A549 (cell line): ENCODE measurements around the gene LOXL3. TPM values are rescaled to one million over a fixed set of nuclear protein-coding genes. Genes with fewer than 3 reads are reported as not detected.

Experiments
- ATAC-seq, 2 experiments: fragments of 200-7000 bp in 1 of 2; fragments of >200 bp in 1 of 2; cut with Nextera tagmentation in 1 of 2; cut with Tn5 transposase in 1 of 2; 3 replicates each; pipeline versions ENCODE4 v1.8.0 to v1.9.1; 2018 to 2020; ENCODE audit warnings: mild to moderate bottlenecking in 1 of 2, moderate library complexity in 1 of 2
- CTCF ChIA-PET: fragments of 300-600 bp; sonication (Branson Sonifier 250); formaldehyde crosslinking; extraction: SDS; loops from one replicate; lab custom pipeline; 2021; ENCODE audit warnings: antibody characterized with exemption, inconsistent platforms; lab: Yijun Ruan, JAX
- POLR2A ChIA-PET: fragments of 350-600 bp; formaldehyde crosslinking; extraction: SDS; loops from one replicate; lab custom pipeline; 2021; ENCODE audit warnings: antibody characterized with exemption, inconsistent platforms; lab: Yijun Ruan, JAX
- DNase-seq, 2 experiments: peaks; one replicate each; pipeline versions ENCODE4 v3.0.0 to v3.0.0-alpha.2; 2011 to 2016; ENCODE audit warnings: low read depth in 1 of 2, low spot score in 1 of 2
- FAIRE-seq: peaks from 2 replicates; lab custom pipeline; 2011; peaks lifted over from hg19 to GRCh38; lab: Jason Lieb, UNC
- H3K27ac ChIP-seq, 2 experiments: fragments of >200 bp; sonication (Bioruptor Twin); formaldehyde crosslinking; 3 replicates each; pipeline ENCODE4 v1.5.1; 2016 to 2017
- H3K4me1 ChIP-seq: fragments of >200 bp; sonication (Bioruptor Twin); formaldehyde crosslinking; 3 replicates; pipeline ENCODE4 v1.6.1; 2016
- H3K4me2 ChIP-seq: fragments of >200 bp; sonication (Bioruptor Twin); formaldehyde crosslinking; 3 replicates; pipeline ENCODE4 v1.6.1; 2016
- H3K4me3 ChIP-seq: fragments of >200 bp; sonication (Bioruptor Twin); formaldehyde crosslinking; 3 replicates; pipeline ENCODE4 v1.5.1; 2016
- H3K9me3 ChIP-seq: fragments of >200 bp; sonication (Bioruptor Twin); formaldehyde crosslinking; 3 replicates; pipeline ENCODE4 v1.6.1; 2016
- CBX2 ChIP-seq: fragments of 200-600 bp; sonication (generic); IDR thresholded peaks from 2 replicates; pipeline ENCODE4 v1.6.1; 2016; ENCODE audit warnings: low read depth, mild to moderate bottlenecking, borderline replicate concordance
- CBX8 ChIP-seq: fragments of 200-600 bp; sonication (generic); IDR thresholded peaks from 2 replicates; pipeline ENCODE4 v1.6.1; 2016
- CEBPB ChIP-seq, 2 experiments: fragments of >200 bp in 1 of 2; sonication (Bioruptor Twin) in 1 of 2; formaldehyde crosslinking in 1 of 2; IDR thresholded peaks; 2 replicates each; pipeline ENCODE4 v1.6.1; 2012 to 2016
- EP300 ChIP-seq, 2 experiments: fragments of >200 bp; sonication (Bioruptor Twin); formaldehyde crosslinking; IDR thresholded peaks; 2 replicates in 1 of 2; 3 replicates in 1 of 2; pipeline ENCODE4 v1.6.1; 2016 to 2017
- FOSB ChIP-seq: fragments of 250-450 bp; sonication (Bioruptor Pico); IDR thresholded peaks from 2 replicates; pipeline ENCODE4 v1.5.0; 2020; ENCODE audit warnings: mild to moderate bottlenecking, moderate library complexity
- FOXS1 ChIP-seq: fragments of 250-450 bp; sonication (Bioruptor Pico); IDR thresholded peaks from 2 replicates; pipeline ENCODE4 v1.5.0; 2020; ENCODE audit warnings: mild to moderate bottlenecking, moderate library complexity
- GATA3 ChIP-seq: IDR thresholded peaks from 2 replicates; pipeline ENCODE4 v1.6.1; 2012; ENCODE audit warnings: borderline replicate concordance
- HOXB13 ChIP-seq: fragments of 250-450 bp; sonication (Bioruptor Pico); IDR thresholded peaks from 2 replicates; pipeline ENCODE4 v1.5.0; 2020; ENCODE audit warnings: low read depth, mild to moderate bottlenecking, moderate library complexity
- KDM1A ChIP-seq: fragments of 200-600 bp; sonication (generic); IDR thresholded peaks from 2 replicates; pipeline ENCODE4 v1.6.1; 2016; ENCODE audit warnings: low read depth, mild to moderate bottlenecking
- PBX3 ChIP-seq: IDR thresholded peaks from 2 replicates; pipeline ENCODE4 v1.6.1; 2012
- POLR2AphosphoS2 ChIP-seq: conservative IDR thresholded peaks from 2 replicates; pipeline ENCODE4 v1.6.1; 2012; ENCODE audit warnings: low read length, improper control_type of control experiment, inconsistent platforms
- RCOR1 ChIP-seq: fragments of 150-350 bp; IDR thresholded peaks from 2 replicates; pipeline ENCODE4 v1.6.1; 2014; ENCODE audit warnings: antibody characterized with exemption, low read length, low read depth
- REST ChIP-seq: fragments of 200-600 bp; sonication (generic); IDR thresholded peaks from 2 replicates; pipeline ENCODE4 v1.6.1; 2016; ENCODE audit warnings: antibody characterized with exemption, mild to moderate bottlenecking, moderate library complexity
- SREBF2 ChIP-seq: fragments of 450-650 bp; IDR thresholded peaks from 2 replicates; pipeline ENCODE4 v1.6.1; 2014; ENCODE audit warnings: mild to moderate bottlenecking, moderate library complexity
- ZC3H11A ChIP-seq: fragments of 450-650 bp; IDR thresholded peaks from 2 replicates; pipeline ENCODE4 v1.6.1; 2014; ENCODE audit warnings: antibody characterized with exemption, mild to moderate bottlenecking
- ZSCAN20 ChIP-seq: fragments of 250-450 bp; sonication (Bioruptor Pico); IDR thresholded peaks from 2 replicates; pipeline ENCODE4 v1.8.0; 2022; ENCODE audit warnings: mild to moderate bottlenecking, moderate library complexity
- WGBS: methylation state at CpG from one replicate; pipeline ENCODE4 v1.1.6; 2017; ENCODE audit errors: missing lambda C conversion rate; 5-methylcytosine and 5-hydroxymethylcytosine counted together
- polyA plus RNA-seq, 4 experiments: library from polyadenylated mRNA; depleted of rRNA in 3 of 4; stranded (reverse); fragments of >200 nt; fragmentation: RNase III in 1 of 4; extraction: RNeasy Plus Mini Kit Qiagen cat#74134 plus additional on column Dnase treatment in 1 of 4; gene quantifications; 2 replicates in 3 of 4; 3 replicates in 1 of 4; pipeline ENCODE4 v1.2.3, GENCODE V29; 2011 to 2017
- TF ChIP-seq, protein P1 (sequence below): fragments of 250-450 bp; sonication (Bioruptor Pico); IDR thresholded peaks from 2 replicates; pipeline ENCODE4 v1.5.0; 2020; ENCODE audit warnings: low read depth, mild to moderate bottlenecking, moderate library complexity
- TF ChIP-seq, protein P2 (sequence below): fragments of 450-650 bp; IDR thresholded peaks from 2 replicates; pipeline ENCODE4 v1.6.1; 2014; ENCODE audit warnings: antibody characterized with exemption

LOXL3 gene
- polyA plus RNA-seq, 2 of the 4 experiments (the other 2 are of a cell fraction), result 0.27 to 0.30 TPM

- ChIA-PET CTCF (interaction anchor here (0.7 to 5.9 kb wide), 5 partner anchors 10 to 1022 kb away, joined by 3 to 45 read pairs (median 10); partner anchors contain the start of genes CCDC142, HTRA2 and TTC31), POLR2A (interaction anchor here (0.7 kb wide), 1 partner anchor 15 kb away, joined by 5 read pairs; no protein-coding TSS in a partner anchor)
- Histone ChIP-seq H3K4me1 (no peaks in the 10 kb centered on the region), H3K9me3 (no peaks in the 10 kb centered on the region), H3K27ac (no peak overlapping the region), H3K4me3 (no peak overlapping the region), H3K4me2 (no peak overlapping the region)
- DNase-seq (no peak), ATAC-seq (no peak), FAIRE-seq (no peak)
- WGBS, result 74% methylated on average over 1 of the region's 1 CpG
- TF ChIP-seq, protein P1, sequence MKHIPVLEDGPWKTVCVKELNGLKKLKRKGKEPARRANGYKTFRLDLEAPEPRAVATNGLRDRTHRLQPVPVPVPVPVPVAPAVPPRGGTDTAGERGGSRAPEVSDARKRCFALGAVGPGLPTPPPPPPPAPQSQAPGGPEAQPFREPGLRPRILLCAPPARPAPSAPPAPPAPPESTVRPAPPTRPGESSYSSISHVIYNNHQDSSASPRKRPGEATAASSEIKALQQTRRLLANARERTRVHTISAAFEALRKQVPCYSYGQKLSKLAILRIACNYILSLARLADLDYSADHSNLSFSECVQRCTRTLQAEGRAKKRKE (CRISPR knock-in tag), result no peak
- no peak for TF ChIP-seq ZC3H11A
- no peak for TF ChIP-seq SREBF2
- TF ChIP-seq GATA3, result no peak
- no peak for TF ChIP-seq FOSB (CRISPR knock-in tag)
- TF ChIP-seq EP300 (IDR thresholded peaks at IDR 0.05), result no peak
Measured at GRCh38 chr2:74542978-74543377, 10.8 kb downstream of the LOXL3 start.

DNA sequence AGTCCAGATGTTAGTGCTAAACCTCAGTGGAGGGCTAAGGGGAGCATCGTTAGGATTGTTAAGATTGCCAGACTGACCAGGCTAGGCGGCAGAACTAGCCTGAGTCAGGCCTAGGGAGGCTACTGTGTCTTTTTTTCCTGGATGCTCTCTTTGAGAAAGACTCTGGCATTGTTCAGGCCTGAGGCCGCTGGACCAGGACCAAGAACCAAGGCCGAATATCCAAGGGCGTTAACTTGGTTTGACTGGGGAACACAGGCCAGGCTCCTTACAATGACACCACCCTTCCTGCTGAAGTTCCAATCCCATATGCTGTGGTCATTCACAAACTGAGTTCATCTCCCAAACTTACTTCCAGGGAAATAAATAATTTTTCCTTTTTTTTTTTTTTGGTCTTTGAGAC, 13.5 kb downstream of the LOXL3 start:
- no peak overlapping the region for H3K4me2 ChIP-seq
- no peaks in the 10 kb centered on the region for H3K4me1 ChIP-seq
- no peak overlapping the region for H3K4me3 ChIP-seq
- H3K9me3 ChIP-seq, result no peaks in the 10 kb centered on the region
- ATAC-seq (no peak), DNase-seq (no peak), FAIRE-seq (no peak)
- no peak overlapping the region for H3K27ac ChIP-seq
- ChIA-PET POLR2A (no interaction called here), CTCF (interaction anchor here (3.0 to 3.4 kb wide), 2 partner anchors 10 to 58 kb away, joined by 15 to 18 read pairs; partner anchors contain the start of genes AUP1, CCDC142, HTRA2 and TTC31)
- TF ChIP-seq CBX8, result no peak
- TF ChIP-seq RCOR1, result no peak
- TF ChIP-seq POLR2AphosphoS2, result no peak
- TF ChIP-seq CBX2, result no peak
- TF ChIP-seq, protein P2, sequence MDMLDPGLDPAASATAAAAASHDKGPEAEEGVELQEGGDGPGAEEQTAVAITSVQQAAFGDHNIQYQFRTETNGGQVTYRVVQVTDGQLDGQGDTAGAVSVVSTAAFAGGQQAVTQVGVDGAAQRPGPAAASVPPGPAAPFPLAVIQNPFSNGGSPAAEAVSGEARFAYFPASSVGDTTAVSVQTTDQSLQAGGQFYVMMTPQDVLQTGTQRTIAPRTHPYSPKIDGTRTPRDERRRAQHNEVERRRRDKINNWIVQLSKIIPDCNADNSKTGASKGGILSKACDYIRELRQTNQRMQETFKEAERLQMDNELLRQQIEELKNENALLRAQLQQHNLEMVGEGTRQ, result no peak
- TF ChIP-seq GATA3, result no peak
- no peak for TF ChIP-seq PBX3
- TF ChIP-seq ZSCAN20 (CRISPR knock-in tag), result no peak
- TF ChIP-seq HOXB13 (CRISPR knock-in tag), result no peak
- no peak for TF ChIP-seq REST
- TF ChIP-seq FOXS1, result no peak
- 65% methylated on average over 5 of the region's 5 CpGs for WGBS

DNA sequence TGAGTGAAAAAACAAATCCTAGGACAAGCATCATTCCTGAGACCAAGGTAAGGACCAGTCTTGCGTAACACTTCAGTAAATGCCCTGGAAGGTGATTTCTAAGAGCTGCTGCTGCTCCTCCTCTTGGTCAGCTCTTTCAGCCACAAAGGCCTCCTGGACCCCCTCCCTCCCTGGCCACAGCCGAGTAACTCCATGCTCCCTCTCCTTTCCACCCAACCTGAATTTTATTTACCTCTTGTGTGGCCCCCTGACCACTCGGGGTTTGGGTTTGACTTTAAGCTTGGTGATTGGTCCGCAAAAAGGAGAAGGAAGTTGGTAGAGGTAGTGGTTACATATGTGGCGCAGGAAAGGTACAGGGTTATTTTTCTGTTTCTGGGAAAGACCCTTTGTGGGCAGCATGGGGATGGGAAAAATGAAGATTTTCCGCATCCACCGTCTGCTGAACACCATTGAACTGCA, 14.8 kb downstream of the LOXL3 start:
- no peak for FAIRE-seq

More for the DNA sequence above, 14.8 kb downstream of the LOXL3 start:
- no peak overlapping the region for H3K4me2 ChIP-seq
- H3K9me3 ChIP-seq, result no peaks in the 10 kb centered on the region
- ChIA-PET POLR2A (interaction anchor here (1.6 kb wide), 1 partner anchor 9 kb away, joined by 6 read pairs; the partner anchor contains the start of genes AUP1 and HTRA2), CTCF (interaction anchor here (0.6 to 3.4 kb wide), 6 partner anchors 9 to 57 kb away, joined by 3 to 18 read pairs (median 5); partner anchors contain the start of genes AUP1, CCDC142, DQX1 and HTRA2)
- no peak overlapping the region for H3K4me3 ChIP-seq
- DNase-seq (no peak), ATAC-seq (no peak)
- TF ChIP-seq KDM1A, result no peak
- peak; percentile 20 to 73; a peak in 3 of 4 replicates for TF ChIP-seq CEBPB (IDR thresholded peaks at IDR 0.05)
- 71% methylated on average over 7 of the region's 7 CpGs for WGBS
- no peaks in the 10 kb centered on the region for H3K4me1 ChIP-seq
- no peak overlapping the region for H3K27ac ChIP-seq
